Measurements from ENCODE around the gene DMXL1. TPM values are rescaled to one million over a fixed set of nuclear protein-coding genes. Genes with fewer than 3 reads are reported as not detected.
"Not testable (repeated sequence)": the region's sequence is repeated elsewhere in the genome, so short reads cannot be mapped to it uniquely, and the experiment has no call there.

The DMXL1 gene
- polyA plus RNA-seq, 3 donors = 50.6 to 54.3 (median 52.0) TPM

- no peak for DNase-seq (ENCODE audit: low read depth in 3 of 3, low spot score in 2 of 3)
Measured at GRCh38 chr5:119067450-119067849, 3.4 kb upstream of the DMXL1 start.

GRCh38 chr5:119070578-119070827 lies 384 bp upstream of the DMXL1 start:
- DNase-seq (ENCODE audit: low read depth in 3 of 3, low spot score in 2 of 3) = no peak

- no peak for DNase-seq (ENCODE audit: low read depth in 3 of 3, low spot score in 2 of 3)
Measured at GRCh38 chr5:119071561-119071995, 691 bp downstream of the DMXL1 start.

GRCh38 chr5:119072496-119072895 lies 1.6 kb downstream of the DMXL1 start:
- no peak for DNase-seq (ENCODE audit: low read depth in 3 of 3, low spot score in 2 of 3)

- DNase-seq (ENCODE audit: low read depth in 3 of 3, low spot score in 2 of 3) = not testable (repeated sequence)
Measured at GRCh38 chr5:119073746-119074337, 3.0 kb downstream of the DMXL1 start.

GRCh38 chr5:119074419-119074818 lies 3.5 kb downstream of the DMXL1 start:
- DNase-seq (ENCODE audit: low read depth in 3 of 3, low spot score in 2 of 3) = no peak

- not testable (repeated sequence) for DNase-seq (ENCODE audit: low read depth in 3 of 3, low spot score in 2 of 3)
Measured at GRCh38 chr5:119075269-119075668, 4.4 kb downstream of the DMXL1 start.

- no peak for DNase-seq (ENCODE audit: low read depth in 3 of 3, low spot score in 2 of 3)
Measured at GRCh38 chr5:119076080-119076479, 5.2 kb downstream of the DMXL1 start.

- no peak for DNase-seq (ENCODE audit: low read depth in 3 of 3, low spot score in 2 of 3)
Measured at GRCh38 chr5:119077444-119077843, 6.6 kb downstream of the DMXL1 start.

- DNase-seq (ENCODE audit: low read depth in 3 of 3, low spot score in 2 of 3) = no peak
Measured at GRCh38 chr5:119078071-119078846, 7.4 kb downstream of the DMXL1 start.

GRCh38 chr5:119078861-119079260 lies 8.0 kb downstream of the DMXL1 start:
- DNase-seq (ENCODE audit: low read depth in 3 of 3, low spot score in 2 of 3) = no peak

GRCh38 chr5:119079318-119079921 lies 8.5 kb downstream of the DMXL1 start:
- no peak for DNase-seq (ENCODE audit: low read depth in 3 of 3, low spot score in 2 of 3)

- DNase-seq (ENCODE audit: low read depth in 3 of 3, low spot score in 2 of 3) = no peak
Measured at GRCh38 chr5:119080936-119081335, 10.0 kb downstream of the DMXL1 start.

GRCh38 chr5:119082691-119083090 lies 11.8 kb downstream of the DMXL1 start:
- no peak for DNase-seq (ENCODE audit: low read depth in 3 of 3, low spot score in 2 of 3)

GRCh38 chr5:119083679-119084078 lies 12.8 kb downstream of the DMXL1 start:
- DNase-seq (ENCODE audit: low read depth in 3 of 3, low spot score in 2 of 3) = no peak

GRCh38 chr5:119088438-119088837 lies 17.6 kb downstream of the DMXL1 start:
- DNase-seq (ENCODE audit: low read depth in 3 of 3, low spot score in 2 of 3) = no peak

GRCh38 chr5:119095611-119096010 lies 24.7 kb downstream of the DMXL1 start:
- no peak for DNase-seq (ENCODE audit: low read depth in 3 of 3, low spot score in 2 of 3)

- DNase-seq (ENCODE audit: low read depth in 3 of 3, low spot score in 2 of 3) = no peak
Measured at GRCh38 chr5:119105971-119106370, 35.1 kb downstream of the DMXL1 start.

- no peak for DNase-seq (ENCODE audit: low read depth in 3 of 3, low spot score in 2 of 3)
Measured at GRCh38 chr5:119112151-119112550, 41.3 kb downstream of the DMXL1 start.

- DNase-seq (ENCODE audit: low read depth in 3 of 3, low spot score in 2 of 3) = no peak
Measured at GRCh38 chr5:119117237-119117636, 46.4 kb downstream of the DMXL1 start.

GRCh38 chr5:119118000-119118399 lies 47.1 kb downstream of the DMXL1 start:
- no peak for DNase-seq (ENCODE audit: low read depth in 3 of 3, low spot score in 2 of 3)

- DNase-seq (ENCODE audit: low read depth in 3 of 3, low spot score in 2 of 3) = no peak
Measured at GRCh38 chr5:119120893-119121292, 50.0 kb downstream of the DMXL1 start.

All from right renal cortex interstitium (tissue), 3 donors.